NCI-H1092 treated with DMSO at 0.1 percent for 48 hours (cell line): Measurements from ENCODE around the gene CCDC141.

ENCODE experiments used
- DNase-seq: peaks from one replicate; lab custom pipeline; 2025; lab: John Stamatoyannopoulos, UW

CCDC141 gene

GRCh38 chr2:178870703-178871102 lies 179.2 kb downstream of the CCDC141 start:
- no peak for DNase-seq

GRCh38 chr2:178865999-178866398 lies 183.9 kb downstream of the CCDC141 start:
- DNase-seq: no peak

DNA sequence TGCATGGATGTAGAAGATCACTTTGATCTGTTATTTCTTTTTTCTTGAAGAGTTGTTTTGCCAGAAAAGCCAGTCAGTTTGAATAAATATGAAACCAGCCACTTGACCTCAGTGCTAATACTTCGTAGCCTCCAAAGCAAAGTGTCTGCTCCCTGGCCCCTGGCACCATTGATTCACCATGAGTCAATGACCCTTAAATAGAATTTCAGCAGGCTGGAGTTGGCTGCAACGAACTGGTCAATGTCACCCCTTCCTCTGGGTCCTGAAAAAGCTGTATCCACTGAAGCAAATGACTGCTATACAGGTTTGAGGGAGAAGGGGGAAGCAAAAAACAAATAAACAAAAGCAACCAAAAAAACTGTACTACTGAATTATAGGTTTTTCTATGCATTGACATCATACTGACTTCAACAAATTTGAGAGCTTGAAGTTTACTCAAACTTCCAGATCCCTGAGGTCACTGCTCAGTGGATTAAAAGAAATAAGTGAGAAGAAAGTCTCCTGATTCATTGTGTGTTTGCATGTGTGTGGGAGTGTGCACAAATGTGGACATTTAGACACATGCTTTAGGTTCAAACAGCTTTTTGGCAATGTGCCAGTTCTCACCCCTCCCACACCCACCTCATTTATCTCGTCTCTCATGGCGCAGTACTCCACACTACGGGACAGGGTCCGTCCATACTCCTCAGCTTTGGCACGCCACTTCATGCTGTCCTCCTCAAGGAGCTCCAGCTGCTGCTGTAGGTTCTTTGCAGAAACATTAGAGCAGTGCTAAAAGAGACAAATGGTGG lies 184.6 kb downstream of the CCDC141 start:
- no peak for DNase-seq

DNA sequence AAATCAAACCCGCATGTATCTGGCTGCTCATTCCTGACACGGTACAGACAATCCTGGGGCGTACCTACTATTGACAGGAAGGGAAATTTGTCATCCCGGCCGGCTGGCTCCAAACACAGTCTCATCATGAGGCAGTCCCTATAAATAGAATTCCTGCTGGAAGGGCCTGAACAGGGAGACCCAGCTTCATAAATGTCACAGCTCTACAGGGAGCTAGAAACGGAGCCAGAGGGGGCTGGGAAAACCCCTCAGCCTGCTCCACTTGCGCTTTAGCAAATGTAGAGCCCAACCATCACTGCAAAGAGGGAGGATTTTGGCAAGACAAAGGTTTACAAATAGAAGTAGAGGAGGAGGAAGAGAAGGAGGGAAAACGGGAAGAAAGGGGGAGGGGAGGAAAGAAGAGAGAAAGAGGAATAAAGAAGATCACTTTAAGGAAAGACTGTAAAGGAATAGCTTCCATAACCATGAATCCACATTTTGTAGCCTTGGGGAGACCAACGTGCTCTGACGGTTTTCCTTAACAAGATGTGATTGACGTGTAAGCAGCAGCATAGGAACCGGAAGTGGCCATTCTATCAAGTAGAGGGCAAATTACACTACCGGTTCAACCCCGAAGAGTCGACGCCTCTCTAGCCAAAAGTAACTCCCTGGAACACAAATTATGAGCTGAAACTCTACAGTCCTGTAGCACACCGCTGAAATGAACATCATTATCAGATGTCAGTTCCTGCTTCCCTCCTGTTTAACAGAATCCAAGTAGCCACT lies 185.9 kb downstream of the CCDC141 start:
- DNase-seq: no peak

DNA sequence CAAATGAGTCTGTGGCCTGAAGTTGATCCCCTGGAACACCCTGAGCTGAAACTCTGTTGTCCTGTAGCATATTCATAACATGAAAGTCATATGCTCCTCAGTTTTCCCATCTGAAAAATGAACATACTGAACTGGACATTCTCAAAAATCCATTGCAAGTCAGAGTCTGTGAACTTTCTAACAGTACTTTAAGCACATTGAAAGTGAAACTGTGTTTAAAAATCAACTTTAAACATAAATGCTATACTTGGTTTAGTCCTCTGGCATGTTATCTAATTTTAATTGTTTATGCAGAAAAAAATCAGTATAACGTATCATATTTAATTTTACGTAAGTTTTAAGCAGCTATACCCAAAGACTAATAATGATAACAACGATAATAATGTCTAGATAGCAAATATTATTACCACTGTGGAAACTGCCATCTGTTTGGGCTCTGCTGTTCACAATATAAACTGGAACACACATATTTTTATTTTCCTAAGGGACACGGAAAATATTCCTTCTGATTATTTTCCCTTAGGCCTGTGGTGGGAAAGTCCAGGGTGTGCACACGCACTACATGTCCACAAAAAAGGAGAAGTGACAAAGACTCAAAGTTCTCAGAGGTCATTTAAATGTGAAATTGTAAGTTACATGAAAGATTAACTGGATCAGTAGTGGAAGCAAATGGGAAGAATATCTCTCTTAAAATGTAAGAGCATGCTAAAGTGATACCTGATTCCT lies 186.6 kb downstream of the CCDC141 start:
- DNase-seq: no peak

DNA sequence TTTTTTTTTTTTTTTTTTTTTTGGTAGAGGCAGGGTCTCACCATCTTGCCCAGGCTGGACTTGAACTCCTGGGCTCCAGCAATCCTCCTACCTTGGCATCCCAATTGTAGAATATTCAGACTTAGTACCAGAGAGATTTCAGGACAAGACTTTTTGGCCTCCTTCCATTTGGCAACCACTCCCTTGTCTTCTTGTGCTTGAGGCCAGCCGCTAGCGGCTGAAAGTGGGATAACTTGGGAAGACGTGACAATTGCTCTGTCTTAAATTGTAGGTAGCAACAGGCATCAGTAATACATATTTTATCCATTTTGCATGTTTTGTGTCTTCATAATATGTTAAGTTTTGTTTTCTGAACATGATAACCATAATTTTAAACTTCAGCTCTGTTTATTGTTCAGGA lies 189.4 kb downstream of the CCDC141 start:
- DNase-seq: no peak

DNA sequence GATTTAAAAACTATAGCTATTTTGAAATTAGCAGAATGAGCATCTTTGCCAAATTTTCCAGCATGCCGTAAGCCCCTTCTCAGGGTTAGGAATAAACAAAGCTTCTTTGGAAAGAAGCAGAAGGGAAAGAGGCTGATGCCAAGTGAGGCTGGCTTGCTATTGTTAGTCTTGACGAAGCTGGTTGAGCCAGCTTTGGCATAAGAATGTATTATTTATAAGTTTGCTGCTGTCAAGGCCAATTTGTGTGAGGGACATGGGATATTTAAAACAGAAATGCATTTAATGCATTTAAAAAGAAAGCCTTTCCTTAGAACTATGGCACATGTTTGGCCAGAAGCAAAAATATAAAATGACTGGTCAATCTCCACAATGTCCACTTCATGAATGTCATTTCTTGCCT lies 190.2 kb downstream of the CCDC141 start:
- DNase-seq: no peak

DNA sequence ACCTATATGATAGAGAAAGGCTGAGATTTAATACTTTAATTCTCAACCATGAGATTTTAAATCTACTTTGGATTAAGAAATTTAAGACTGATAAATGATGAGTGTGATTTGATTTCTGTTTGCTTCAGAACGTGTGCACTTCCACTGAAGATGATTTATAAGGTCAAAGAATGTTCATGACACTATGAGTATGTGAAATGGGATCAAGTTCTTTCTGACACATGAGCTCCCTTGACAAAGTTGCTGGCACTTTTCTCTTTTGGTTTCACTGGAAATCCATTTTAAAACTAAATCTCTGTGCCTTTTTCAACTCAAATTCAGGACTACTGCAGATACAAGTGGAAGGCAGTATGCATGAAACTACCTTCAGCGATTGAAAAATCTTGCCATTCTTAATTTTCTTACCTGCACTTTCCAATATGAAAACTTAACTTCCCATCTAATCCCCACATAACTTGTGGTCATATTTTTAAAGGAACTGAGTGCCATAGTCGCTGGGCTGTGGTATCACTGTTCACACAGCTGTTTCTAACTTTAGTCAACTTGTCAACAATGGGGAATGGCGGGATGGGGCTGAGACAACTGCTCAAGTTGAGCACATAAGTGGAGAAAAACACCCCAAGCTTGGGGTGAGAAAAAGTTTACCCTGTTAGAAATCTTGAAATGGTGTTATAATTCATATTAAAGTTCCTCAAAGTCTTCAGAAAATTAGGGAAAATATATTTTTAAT lies 190.9 kb downstream of the CCDC141 start:
- DNase-seq: no peak

DNA sequence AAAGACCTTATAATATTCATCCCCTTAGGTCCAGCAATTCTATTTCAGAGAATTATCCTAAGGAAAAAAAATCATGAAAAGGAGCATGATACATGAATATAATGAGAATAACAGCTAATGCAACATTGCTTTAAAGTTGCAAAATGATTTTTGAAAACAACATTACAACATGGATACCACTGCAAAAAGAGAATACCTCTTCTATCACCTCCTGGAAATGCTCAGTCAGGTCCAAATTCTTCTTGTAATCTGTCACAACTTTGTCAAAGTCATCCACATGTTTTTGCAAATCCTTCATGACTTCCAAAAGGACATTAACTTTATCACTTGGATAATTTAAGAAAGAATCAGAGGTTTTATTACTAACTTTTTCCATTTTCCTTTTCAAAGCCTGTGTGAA lies 194.8 kb downstream of the CCDC141 start:
- no peak for DNase-seq

GRCh38 chr2:178848335-178848734 lies 201.6 kb downstream of the CCDC141 start:
- DNase-seq: no peak

GRCh38 chr2:178846458-178846802 lies 203.5 kb downstream of the CCDC141 start:
- no peak for DNase-seq

DNA sequence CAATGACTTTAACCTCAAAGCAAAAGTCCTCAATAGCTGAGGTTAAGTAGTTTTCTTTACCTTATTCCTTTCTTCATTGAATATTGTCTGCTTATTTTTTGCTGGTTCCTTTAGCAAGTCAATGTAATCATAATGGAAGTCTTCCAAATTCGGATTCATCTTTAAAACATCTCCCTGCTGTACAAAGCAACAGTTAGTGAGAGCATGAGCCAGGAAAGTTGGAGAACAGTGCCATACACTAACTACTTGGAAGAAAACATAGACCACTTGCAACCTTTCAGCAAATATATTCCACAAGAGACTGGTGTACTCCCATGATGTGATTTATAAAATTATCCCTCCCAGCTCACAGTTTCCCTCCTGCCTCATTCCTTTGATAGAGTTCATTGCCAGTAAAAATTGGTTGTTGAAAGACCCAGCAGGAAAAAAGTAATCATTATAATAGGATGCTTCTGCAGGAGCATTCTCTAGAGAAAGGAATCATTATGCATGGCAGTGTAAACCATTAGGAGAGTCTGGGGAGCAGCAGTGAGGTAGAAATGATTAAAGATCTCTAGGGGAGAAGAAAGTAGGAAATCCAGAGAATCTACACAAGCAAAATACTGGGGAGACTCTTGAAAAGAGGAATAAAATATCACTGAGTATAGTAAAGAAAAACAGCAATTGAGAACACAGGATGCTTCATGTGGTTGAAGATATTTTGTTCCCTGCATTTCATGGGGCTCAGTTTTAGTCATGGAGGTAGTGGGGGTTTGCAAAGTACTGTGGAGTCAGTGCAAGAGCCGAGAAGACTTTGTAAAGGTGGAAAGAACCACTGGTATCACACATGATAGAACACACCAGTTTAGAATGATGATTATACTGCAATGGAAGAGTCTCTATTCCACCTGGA lies 204.1 kb downstream of the CCDC141 start:
- no peak for DNase-seq

- no peak for DNase-seq
These were observed 205.2 kb downstream of the CCDC141 start for GRCh38 chr2:178844701-178845100.

- DNase-seq: no peak
These were observed 205.7 kb downstream of the CCDC141 start for GRCh38 chr2:178844269-178844668.

DNA sequence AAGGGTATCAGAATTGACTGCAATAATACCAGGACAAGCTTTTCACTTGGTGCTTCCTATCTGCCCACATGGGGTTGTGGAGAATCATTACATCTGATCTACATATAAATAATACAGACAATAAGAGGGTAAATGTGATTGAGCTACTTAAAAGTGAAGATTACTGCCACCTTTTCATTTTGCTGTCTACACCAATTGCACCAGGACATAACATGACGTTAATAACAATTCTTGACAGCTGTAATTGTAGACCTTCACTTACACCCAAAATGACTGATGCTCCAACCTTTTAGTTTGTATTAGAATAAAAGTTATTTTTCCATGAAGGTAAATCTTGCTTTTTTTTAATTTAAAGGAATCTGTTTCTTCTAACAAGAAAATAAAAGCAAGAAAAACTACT lies 206.2 kb downstream of the CCDC141 start:
- DNase-seq: no peak

GRCh38 chr2:178836807-178837206 lies 213.1 kb downstream of the CCDC141 start:
- DNase-seq: no peak

DNA sequence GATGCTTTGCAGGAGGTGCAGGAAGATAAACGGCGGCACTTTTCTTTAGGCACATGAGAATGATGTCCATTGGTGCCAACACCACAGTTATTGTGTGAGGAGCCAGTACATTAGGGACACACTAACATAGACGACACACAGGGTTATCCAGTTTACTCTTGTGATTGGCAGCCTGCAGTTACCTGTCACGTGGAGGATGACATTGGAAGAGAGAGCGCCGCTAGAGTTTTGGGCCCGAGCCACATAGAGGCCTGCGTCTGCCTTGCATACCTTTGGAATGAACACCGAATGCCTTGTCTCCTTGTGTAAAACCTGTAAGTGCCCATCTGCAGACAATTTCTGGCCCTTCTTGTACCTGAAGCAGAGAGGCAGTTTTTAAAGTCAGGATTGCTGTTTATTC lies 215.9 kb downstream of the CCDC141 start:
- no peak for DNase-seq

GRCh38 chr2:178833382-178833781 lies 216.6 kb downstream of the CCDC141 start:
- DNase-seq: no peak

GRCh38 chr2:178830451-178830850 lies 219.5 kb downstream of the CCDC141 start:
- no peak for DNase-seq

- DNase-seq: no peak
These were observed 220.0 kb downstream of the CCDC141 start for GRCh38 chr2:178829981-178830380.

- DNase-seq: no peak
These were observed 220.5 kb downstream of the CCDC141 start for GRCh38 chr2:178829299-178829960.
